VCaP (cell line): ENCODE measurements around the gene SDK1.

ENCODE experiments used
- H3K27ac ChIP-seq: fragments of 450-650 bp; 2 replicates; pipeline ENCODE4 v1.5.1; 2017
- TF ChIP-seq, protein P1 (sequence below): fragments of 450-650 bp; conservative IDR thresholded peaks from 2 replicates; pipeline ENCODE4 v1.5.1; 2017; ENCODE audit warnings: mild to moderate bottlenecking, moderate library complexity

SDK1 gene

DNA sequence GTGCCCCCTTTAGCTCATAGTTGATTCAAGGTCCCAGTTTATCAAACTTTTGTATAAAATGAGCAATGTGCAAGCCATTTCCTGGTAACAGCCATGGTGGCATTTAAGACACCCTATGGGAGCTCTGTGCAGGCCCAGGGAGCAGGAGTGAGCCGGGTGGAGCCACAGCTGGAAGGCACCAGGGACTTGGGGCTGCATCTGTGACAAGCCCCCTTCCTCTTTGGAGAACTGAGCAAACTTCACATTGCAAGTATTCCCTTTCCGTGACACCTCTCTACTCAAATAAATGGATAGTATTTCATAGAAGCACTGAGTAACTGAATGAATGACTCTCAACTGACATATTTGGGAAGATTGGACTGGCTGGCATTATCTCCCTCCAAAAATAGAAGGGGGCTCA, 822.3 kb downstream of the SDK1 start:
- no peak overlapping the region for H3K27ac ChIP-seq
- TF ChIP-seq, protein P1, sequence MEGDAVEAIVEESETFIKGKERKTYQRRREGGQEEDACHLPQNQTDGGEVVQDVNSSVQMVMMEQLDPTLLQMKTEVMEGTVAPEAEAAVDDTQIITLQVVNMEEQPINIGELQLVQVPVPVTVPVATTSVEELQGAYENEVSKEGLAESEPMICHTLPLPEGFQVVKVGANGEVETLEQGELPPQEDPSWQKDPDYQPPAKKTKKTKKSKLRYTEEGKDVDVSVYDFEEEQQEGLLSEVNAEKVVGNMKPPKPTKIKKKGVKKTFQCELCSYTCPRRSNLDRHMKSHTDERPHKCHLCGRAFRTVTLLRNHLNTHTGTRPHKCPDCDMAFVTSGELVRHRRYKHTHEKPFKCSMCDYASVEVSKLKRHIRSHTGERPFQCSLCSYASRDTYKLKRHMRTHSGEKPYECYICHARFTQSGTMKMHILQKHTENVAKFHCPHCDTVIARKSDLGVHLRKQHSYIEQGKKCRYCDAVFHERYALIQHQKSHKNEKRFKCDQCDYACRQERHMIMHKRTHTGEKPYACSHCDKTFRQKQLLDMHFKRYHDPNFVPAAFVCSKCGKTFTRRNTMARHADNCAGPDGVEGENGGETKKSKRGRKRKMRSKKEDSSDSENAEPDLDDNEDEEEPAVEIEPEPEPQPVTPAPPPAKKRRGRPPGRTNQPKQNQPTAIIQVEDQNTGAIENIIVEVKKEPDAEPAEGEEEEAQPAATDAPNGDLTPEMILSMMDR, result no peak

DNA sequence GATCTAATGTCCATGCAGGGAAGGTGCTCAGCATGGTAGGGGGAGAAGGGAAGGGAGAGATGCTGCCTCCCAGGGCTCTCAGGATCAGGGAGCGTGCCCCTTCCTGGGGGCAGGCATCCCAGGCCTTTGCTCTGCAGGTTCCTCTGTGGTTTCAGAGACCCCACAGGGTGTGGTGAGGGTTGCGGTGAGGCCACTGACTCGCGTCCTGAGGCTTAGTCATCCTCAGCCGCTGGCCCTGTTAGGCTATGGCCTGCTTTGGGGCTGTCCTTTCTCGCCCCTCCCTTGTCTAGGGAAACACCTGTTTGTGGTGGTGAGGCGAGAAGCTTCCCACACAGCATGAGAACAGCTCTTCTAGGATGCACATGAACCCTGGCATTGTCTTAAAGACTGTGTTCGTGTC, 822.8 kb downstream of the SDK1 start:
- H3K27ac ChIP-seq, result no peak overlapping the region
- TF ChIP-seq, protein P1, result no peak

- TF ChIP-seq, protein P1, result no peak
- H3K27ac ChIP-seq, result no peak overlapping the region
Measured at GRCh38 chr7:4124556-4125477, 823.8 kb downstream of the SDK1 start.

GRCh38 chr7:4127909-4128560, 827.0 kb downstream of the SDK1 start:
- H3K27ac ChIP-seq, result no peak overlapping the region
- TF ChIP-seq, protein P1, result no peak

GRCh38 chr7:4129481-4130122, 828.5 kb downstream of the SDK1 start:
- no peak overlapping the region for H3K27ac ChIP-seq
- TF ChIP-seq, protein P1, result no peak

GRCh38 chr7:4131063-4131462, 830.0 kb downstream of the SDK1 start:
- TF ChIP-seq, protein P1, result no peak

GRCh38 chr7:4132221-4132620, 831.2 kb downstream of the SDK1 start:
- TF ChIP-seq, protein P1, result no peak
- H3K27ac ChIP-seq, result no peak overlapping the region

More at GRCh38 chr7:4131063-4131462, 830.0 kb downstream of the SDK1 start:
- no peak overlapping the region for H3K27ac ChIP-seq
